Brain microvascular endothelial cell (primary cell): Measurements from ENCODE around the gene PAM16.

Experiments
- DNase-seq: peaks from one replicate; pipeline ENCODE4 v3.0.0-alpha.2; 2020
- H3K27ac ChIP-seq: fragments of 250-450 bp; sonication (Bioruptor Pico); 2 replicates; pipeline ENCODE4 v1.5.1; 2020; ENCODE audit warnings: mild to moderate bottlenecking, moderate library complexity
- H3K27me3 ChIP-seq: fragments of 250-450 bp; sonication (Bioruptor Pico); replicated peaks from 2 replicates; pipeline ENCODE4 v1.5.1; 2020; ENCODE audit warnings: mild to moderate bottlenecking
- H3K36me3 ChIP-seq: fragments of 250-450 bp; sonication (Bioruptor Pico); replicated peaks from 2 replicates; pipeline ENCODE4 v1.5.1; 2020; ENCODE audit warnings: mild to moderate bottlenecking
- H3K4me3 ChIP-seq: 2 replicates; pipeline ENCODE4 v1.5.1; 2011; ENCODE audit warnings: low read depth, mild to moderate bottlenecking, control low read depth, low read length, moderate library complexity
- in situ Hi-C: cut with HindIII; loops from 2 replicates; pipeline ENCODE4 v1.10.0; 2017; ENCODE audit warnings: low sequenced_read_pairs, low pct_ligation_motif_present
- TF ChIP-seq, protein P1 (sequence below): IDR thresholded peaks from 2 replicates; pipeline ENCODE4 v1.5.1; 2011; ENCODE audit warnings: low read depth, mild to moderate bottlenecking, moderate library complexity, low read length, control low read depth, inconsistent platforms; ENCODE audit errors: missing control alignments

PAM16 gene

DNA sequence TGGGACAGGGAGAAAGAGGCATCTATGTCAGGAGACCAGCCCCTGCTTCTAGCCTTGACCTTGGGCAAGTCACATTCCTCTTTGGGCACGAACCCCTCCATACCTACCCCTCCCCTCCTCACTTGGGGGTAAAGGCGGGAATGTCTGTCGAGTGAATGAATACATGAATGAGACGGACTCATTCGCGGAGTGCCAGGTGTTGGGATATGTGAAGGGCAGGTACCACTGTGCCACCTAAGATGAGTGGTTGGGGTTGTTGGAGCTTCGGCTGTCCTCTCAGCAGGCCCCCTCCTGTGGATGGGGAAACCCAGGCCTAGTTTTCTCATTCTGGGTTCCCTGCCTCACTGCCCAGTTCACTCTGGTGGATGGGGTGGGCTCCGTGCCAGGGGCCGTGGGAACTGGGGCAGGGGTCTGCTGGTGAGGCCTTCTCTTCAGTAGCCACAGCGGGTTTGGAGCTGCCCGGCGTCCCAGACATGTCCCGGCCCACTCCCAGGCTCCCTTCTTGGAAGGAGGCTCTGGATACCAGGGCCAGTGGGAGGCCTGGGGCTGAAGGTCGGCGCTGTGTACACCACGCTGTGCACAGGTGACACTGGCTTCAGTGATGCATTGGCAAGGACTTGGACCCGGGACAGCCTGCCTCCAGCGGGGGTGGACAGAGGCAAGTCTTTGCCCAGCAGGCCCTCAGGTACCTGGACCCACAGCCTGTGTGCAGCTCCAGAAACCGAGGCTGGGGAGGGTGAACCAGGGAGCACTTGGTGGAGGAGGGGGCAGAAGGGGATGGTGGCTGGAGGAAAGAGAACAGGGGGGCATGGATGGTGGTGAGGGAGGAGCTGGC is 29.6 kb downstream of the PAM16 start:
- H3K36me3 ChIP-seq = no peaks in the 10 kb centered on the region
- in situ Hi-C loops = no loop called here
- DNase-seq = no peak
- TF ChIP-seq, protein P1, sequence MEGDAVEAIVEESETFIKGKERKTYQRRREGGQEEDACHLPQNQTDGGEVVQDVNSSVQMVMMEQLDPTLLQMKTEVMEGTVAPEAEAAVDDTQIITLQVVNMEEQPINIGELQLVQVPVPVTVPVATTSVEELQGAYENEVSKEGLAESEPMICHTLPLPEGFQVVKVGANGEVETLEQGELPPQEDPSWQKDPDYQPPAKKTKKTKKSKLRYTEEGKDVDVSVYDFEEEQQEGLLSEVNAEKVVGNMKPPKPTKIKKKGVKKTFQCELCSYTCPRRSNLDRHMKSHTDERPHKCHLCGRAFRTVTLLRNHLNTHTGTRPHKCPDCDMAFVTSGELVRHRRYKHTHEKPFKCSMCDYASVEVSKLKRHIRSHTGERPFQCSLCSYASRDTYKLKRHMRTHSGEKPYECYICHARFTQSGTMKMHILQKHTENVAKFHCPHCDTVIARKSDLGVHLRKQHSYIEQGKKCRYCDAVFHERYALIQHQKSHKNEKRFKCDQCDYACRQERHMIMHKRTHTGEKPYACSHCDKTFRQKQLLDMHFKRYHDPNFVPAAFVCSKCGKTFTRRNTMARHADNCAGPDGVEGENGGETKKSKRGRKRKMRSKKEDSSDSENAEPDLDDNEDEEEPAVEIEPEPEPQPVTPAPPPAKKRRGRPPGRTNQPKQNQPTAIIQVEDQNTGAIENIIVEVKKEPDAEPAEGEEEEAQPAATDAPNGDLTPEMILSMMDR = no peak
- no peak overlapping the region for H3K27ac ChIP-seq
- H3K27me3 ChIP-seq = no peaks in the 10 kb centered on the region
- no peak overlapping the region for H3K4me3 ChIP-seq

DNA sequence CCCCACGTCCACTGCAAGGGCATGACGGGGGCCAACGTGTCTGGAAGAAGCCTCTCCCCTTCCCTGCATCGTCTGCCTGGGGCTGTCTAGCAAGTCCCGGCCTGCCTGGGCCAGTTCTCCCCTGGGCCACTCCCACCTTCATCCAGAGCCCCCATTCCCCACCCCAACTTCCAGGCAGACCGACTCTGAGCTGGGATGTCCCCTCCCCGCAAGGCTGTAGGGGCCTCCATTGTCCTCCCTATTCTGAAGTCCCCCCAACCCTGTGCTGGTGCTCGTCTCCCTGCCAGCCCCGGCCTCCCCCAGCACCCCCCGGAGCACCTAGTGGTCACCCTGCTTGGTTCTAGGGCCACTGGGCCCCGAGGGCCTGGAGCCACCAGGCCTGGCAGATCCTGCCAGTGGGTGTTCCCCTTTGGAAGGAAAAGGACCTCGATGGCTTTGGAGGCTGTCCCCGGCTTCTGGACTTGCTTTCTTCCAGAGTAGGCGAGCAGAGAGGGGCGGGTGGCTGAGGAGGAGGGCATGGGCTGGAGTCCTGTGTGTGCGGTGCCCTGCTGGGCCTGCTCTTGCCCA is 30.5 kb downstream of the PAM16 start:
- DNase-seq = no peak
- Histone ChIP-seq H3K4me3 (no peak overlapping the region), H3K27me3 (no peaks in the 10 kb centered on the region), H3K36me3 (no peaks in the 10 kb centered on the region), H3K27ac (no peak overlapping the region)
- TF ChIP-seq, protein P1 = no peak
- in situ Hi-C loops = no loop called here

DNA sequence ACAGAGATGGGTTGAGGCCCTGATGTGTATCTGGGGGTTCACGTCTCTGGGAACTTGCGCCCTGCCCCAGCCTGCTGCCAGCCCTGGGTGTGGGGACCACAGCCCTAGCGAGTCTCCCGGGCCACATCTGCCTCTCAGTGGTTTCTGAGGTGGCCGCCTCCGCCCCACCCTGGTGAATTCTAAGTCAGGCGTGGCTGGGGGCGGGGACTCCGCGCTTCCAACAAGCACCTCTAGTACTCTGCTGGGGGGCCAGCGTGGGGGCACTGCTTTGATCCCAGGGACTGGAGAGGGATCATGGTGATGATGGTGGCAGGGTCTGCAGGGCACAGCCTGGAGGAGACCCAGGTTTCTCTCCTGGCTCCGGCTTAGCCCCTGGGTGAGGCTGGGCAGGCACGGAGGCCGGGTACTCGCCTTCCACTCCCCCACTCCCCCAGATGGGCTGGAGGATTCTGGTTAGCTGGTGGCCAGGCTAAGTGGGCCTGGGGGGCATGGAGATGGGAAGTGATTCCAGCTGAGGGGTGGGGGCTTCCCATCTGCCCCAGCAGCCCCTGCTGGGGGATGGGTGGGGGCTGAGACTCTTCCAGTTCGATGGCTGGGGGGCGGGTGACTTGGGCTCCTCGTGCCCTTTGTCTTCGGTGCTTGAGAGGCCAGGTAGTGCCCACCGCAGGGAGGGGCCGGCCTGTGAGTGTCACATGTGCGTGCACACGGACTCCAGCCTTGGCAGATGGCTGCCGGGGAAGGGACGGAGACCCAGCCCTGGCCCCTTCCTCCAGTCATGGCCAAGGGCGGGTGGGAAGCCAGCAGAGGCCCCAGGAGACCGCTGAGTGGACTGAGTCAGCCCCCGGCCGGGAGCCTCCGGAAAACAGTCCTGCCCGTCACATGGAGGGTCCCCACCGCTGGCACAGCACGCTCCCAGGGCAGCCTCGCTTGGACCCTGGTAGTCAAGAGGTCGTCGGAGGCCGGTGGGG is 31.4 kb downstream of the PAM16 start:
- DNase-seq = no peak
- Histone ChIP-seq H3K36me3 (no peaks in the 10 kb centered on the region), H3K27me3 (no peaks in the 10 kb centered on the region), H3K4me3 (no peak overlapping the region), H3K27ac (no peak overlapping the region)
- TF ChIP-seq, protein P1 = no peak
- in situ Hi-C loops = no loop called here

DNA sequence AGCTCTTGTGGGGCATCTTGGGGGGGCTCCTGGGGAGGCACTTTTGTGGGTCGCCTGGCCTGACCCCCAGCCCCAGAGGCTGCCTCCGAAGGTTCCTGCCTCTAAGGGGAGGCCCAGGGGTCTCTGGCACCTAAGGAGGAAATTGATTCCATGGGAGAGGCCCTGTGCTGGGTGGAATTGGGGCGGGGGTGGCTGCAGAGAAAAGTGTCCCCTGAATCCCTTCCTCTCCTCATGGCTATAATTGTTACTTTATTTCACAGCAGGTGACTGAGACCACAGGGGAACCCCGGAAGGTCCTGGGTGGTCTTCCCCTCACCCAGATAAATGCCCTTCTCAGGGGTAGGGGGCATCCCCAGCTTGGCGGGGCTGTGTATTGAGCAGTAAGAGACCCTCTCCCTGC is 32.2 kb downstream of the PAM16 start:
- no peak for DNase-seq
- TF ChIP-seq, protein P1 = no peak
- in situ Hi-C loops = no loop called here
- Histone ChIP-seq H3K4me3 (no peak overlapping the region), H3K27me3 (no peaks in the 10 kb centered on the region), H3K27ac (no peak overlapping the region), H3K36me3 (no peaks in the 10 kb centered on the region)

DNA sequence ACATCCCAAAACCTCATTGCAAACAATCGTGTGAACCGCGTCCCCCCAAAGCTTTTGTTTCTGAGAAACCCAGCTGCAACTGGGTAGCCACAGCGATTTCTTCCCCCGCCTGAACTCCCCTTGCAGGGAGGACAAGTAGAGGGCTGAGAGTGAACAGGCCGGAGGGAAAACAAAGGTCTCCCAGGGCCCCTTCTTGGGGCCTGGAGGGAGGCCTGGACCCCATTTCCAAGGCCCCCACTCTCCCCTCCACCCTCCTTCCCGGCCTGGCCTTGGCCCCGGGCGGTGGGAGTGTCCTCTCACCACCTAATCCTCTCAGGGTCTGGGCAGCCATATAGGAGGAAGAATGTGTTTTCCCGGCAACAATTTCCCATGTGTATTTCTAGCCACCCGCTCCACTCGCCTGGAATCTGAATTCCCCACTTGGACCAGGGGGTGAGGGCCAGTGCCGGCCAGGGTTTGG is 32.6 kb downstream of the PAM16 start:
- TF ChIP-seq, protein P1 = no peak
- in situ Hi-C loops = no loop called here
- no peak for DNase-seq
- H3K4me3 ChIP-seq = no peak overlapping the region
- no peak overlapping the region for H3K27ac ChIP-seq
- H3K36me3 ChIP-seq = no peaks in the 10 kb centered on the region
- no peaks in the 10 kb centered on the region for H3K27me3 ChIP-seq
